NCI-H2196 (cell line): ENCODE measurements around the gene OR10S1.
"Not testable (repeated sequence)": the region's sequence is repeated elsewhere in the genome, so short reads cannot be mapped to it uniquely, and the experiment has no call there.

Experiments
- DNase-seq: peaks from one replicate; lab custom pipeline; 2025; ENCODE audit not compliant: unreplicated experiment; lab: John Stamatoyannopoulos, UW

OR10S1 gene, protein sequence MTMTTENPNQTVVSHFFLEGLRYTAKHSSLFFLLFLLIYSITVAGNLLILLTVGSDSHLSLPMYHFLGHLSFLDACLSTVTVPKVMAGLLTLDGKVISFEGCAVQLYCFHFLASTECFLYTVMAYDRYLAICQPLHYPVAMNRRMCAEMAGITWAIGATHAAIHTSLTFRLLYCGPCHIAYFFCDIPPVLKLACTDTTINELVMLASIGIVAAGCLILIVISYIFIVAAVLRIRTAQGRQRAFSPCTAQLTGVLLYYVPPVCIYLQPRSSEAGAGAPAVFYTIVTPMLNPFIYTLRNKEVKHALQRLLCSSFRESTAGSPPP

DNA sequence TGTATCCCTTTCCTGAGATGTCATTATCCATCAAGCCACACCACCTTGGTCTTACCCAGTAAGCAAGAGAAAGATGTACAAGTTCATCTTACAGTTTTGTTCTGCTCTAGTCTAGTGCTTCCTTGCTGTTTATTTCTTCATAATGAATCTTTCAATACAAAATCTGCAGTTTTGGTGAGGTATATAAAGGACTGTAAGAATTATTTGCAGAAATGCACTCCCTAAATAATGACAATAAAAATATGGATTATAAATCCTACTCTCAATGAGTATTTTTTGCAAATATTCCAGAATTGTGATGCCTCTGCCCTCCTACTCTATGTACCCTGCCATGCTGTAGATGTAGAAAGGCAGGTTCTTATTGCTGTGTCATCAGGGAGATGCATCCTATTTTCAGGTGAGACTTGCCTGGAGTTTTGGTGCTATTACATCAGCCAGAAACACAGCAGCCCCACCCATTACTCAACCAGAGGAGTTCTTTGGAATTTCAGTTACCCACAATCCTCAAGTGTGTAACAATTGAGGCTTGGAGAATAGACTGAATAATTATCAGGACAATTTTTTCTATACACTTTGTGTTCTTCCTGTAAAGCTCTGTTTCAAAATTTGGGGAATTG, at the start of gene OR10S1:
Gene OR10S1, minus strand, starts transcription at position 51 of the 617 bp plus-strand sequence. CDS start 117 bp downstream, outside the sequence.
- DNase-seq = no peak

DNA sequence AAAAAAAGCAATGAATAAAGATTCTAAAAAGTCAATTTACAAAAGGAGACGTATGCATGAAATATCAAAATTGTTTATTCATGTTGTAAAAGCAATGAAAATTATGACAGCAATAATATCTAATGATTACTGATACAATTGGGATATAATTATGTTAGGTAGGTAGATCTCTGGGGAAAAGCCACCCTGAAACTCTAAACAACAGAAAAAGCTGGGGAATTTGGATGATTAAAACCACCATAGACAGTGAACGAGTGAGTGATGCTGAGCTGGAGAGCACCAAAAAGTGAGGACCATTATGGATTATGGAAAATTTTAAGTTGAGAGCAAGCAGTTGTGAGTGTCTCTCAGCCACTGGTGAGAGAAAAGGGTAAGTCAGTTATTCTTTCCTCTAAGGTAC, 48.9 kb upstream of the OR10S1 start, which contains the start of gene OR10G8:
Gene OR10G8, plus strand, starts transcription at position 301 of the 400 bp plus-strand sequence. CDS start 2,825 bp downstream, outside the sequence.
- DNase-seq = no peak

DNA sequence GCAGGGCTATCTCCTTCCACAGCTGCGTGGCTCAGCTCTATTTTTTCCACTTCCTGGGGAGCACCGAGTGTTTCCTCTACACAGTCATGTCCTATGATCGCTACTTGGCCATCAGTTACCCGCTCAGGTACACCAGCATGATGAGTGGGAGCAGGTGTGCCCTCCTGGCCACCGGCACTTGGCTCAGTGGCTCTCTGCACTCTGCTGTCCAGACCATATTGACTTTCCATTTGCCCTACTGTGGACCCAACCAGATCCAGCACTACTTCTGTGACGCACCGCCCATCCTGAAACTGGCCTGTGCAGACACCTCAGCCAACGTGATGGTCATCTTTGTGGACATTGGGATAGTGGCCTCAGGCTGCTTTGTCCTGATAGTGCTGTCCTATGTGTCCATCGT, 38.3 kb upstream of the OR10S1 start:
- DNase-seq = not testable (repeated sequence)

DNA sequence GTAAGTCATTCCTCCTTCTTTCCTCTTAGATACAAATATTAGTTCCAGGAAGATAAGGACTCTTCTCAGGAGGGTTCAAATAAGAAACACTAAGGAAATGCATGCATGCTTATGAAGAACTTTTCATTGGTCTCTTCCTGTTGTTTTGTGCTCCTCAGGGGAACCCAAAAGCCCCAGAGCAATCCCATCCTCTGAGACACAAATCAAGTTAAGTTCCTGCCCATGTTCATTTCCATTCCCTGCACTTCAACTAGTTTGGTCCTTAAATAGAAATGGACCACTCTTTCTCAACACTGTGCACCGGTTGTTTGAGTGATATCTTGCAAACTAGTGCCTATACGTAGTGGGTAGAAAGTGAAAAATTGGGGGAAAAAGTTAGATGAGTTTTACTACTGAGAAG, 35.1 kb upstream of the OR10S1 start, which contains the start of gene OR10G4:
Gene OR10G4, plus strand, starts transcription at position 301 of the 400 bp plus-strand sequence. CDS start 2,578 bp downstream, outside the sequence.
- no peak for DNase-seq

DNA sequence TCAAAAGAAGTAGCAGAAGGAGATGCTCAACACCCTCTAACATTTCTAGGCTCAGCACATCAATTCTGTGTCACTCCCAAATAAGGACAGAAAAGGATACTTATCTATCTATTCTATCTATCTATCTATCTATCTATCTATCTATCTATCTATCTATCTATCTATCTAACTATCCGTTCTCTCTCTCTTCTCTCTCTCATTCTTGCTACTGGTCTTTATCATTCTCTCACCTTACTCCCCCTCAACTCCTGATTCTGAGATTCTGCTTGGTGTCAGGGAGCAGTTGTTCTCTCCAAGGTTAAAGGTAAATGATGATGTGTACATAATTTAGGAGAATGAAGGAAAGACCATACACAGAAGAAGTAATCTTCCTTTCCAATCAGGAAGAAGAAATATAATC, 17.5 kb upstream of the OR10S1 start, which contains the start of gene OR10G6:
Gene OR10G6, minus strand, starts transcription at position 43 of the 400 bp plus-strand sequence. Its CDS starts 0 bp downstream, at position 43.
- DNase-seq = no peak

DNA sequence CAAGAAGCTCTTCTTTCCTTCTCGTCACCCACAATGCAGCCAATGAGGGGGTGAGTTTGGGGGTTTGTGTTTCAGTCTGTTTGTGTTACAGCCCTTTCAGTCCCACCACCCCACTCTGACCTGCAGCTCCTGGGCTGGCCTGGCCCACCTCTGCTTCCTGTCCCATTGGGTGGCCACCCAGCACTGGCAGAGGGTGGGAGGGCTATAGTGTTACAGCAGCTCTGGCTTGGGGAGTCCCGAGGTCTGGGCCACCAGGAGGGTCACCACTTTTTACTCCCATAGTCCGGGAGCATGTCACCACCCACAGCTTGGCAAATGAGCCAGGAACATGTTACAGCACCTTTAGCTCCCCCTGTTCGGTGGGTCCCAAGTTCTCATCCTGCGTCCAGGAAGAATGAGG, 1.7 kb upstream of the OR10S1 start:
- no peak for DNase-seq

DNA sequence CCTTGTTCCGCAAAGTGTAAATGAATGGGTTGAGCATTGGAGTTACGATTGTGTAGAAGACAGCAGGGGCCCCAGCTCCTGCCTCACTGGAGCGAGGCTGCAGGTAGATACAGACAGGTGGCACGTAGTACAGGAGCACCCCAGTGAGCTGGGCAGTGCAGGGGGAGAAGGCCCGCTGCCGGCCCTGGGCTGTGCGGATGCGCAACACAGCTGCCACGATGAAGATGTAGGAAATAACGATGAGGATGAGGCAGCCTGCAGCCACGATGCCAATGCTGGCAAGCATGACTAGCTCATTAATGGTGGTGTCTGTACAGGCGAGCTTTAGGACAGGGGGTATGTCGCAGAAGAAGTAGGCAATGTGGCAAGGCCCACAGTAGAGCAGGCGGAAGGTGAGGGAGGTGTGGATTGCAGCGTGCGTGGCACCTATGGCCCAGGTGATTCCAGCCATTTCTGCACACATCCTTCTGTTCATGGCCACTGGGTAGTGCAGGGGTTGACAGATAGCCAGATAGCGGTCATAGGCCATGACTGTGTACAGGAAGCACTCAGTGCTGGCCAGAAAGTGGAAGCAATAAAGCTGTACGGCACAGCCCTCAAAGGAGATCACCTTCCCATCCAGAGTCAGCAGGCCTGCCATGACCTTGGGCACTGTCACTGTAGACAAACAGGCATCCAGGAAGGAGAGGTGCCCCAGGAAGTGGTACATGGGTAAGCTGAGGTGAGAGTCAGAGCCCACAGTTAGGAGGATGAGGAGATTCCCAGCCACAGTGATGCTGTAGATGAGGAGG, 616 bp downstream of the OR10S1 start:
- DNase-seq = no peak

DNA sequence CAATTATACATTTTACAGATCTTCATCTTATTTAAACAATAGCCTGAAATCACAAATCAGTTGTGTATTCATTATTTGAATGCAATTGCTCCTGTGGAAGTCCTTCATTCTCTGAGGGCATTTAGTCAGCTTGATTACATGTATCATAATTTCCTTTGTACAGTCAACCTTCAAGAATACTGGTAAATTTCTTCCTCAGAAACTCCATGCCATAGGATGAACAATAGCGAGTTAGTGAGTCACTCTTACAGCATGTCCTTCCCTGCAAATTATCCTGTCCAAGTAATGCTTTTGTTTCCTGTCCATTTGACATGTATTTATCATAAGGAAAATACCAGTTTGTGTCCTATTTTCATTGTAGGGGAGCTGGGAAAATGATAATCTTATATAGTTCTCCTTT, 3.8 kb downstream of the OR10S1 start:
- DNase-seq = no peak

DNA sequence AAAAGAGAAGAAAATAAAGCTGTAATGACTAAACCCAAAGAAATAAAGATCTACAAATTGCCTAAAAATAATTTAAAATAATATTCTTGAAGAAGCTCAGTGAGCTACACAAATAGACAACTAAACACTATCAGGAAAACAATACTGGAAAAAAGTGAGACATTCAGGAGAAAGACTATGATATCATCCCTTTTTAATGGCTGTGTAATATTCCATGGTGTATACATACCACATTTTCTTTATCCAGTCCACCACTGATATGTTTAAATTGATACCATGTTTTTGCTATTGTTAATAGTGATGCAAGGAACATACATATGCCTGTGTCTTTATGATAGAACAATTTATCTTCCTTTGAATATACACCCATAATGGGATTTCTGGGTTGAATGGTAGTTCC, 20.8 kb downstream of the OR10S1 start:
- no peak for DNase-seq

DNA sequence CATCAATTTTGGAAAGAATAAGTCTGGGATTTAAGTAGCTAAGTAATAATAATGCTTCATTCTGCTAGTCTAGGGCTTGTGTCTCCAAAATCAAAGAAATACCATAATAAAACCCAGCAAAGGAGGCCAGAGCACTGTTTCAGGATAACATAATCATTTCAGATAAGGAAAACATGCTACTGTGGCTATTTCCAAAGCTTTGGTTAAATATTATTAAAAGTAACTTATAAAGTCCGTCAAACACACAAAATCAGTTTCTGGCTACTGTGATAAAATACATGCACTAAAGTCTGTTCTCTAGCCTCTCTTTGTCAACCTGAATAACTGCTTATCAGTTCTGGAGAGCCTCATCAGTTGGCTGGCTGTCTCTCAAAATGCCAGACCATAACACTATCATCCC, 32.4 kb downstream of the OR10S1 start:
- no peak for DNase-seq

DNA sequence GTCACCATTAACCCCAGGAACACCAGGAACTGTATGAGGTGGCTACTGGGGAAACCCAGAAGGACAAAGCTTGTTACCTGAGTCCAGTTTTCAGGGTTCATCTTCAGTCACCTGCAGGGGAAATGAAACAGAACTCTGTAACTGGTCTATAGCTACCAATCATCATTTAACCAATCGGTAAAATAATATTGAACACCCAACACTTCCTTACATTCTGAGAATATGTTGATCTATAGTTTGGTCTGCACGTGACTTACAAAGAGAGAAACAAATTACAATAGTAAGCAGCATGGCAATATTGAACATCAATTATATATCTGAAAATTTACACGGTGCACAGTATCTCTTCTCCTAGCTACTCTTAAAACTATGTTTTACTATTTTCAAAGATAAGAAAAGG, 33.8 kb downstream of the OR10S1 start, which contains the start of gene OR6T1:
Gene OR6T1, minus strand, starts transcription at position 101 of the 400 bp plus-strand sequence. Its CDS starts 0 bp downstream, at position 101.
- no peak for DNase-seq

DNA sequence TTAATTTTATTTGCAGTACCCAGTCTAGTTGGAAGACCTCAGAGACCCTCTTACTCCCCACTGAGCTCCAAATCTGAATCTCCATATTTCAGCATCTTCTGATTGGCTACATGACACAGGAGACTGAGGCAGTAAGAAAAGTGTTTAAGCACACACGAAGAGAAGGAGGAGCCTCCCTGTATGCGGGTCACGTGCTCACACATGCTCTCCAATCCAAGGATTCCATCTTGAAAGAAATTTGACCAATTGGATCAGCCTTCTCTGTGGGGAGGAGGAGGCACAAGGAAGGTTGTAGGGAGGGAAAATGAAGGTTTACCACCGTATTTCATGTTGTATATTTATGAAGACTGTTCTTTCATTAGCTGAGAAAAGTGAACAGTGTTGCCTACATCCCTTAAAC, 35.2 kb downstream of the OR10S1 start:
- no peak for DNase-seq

DNA sequence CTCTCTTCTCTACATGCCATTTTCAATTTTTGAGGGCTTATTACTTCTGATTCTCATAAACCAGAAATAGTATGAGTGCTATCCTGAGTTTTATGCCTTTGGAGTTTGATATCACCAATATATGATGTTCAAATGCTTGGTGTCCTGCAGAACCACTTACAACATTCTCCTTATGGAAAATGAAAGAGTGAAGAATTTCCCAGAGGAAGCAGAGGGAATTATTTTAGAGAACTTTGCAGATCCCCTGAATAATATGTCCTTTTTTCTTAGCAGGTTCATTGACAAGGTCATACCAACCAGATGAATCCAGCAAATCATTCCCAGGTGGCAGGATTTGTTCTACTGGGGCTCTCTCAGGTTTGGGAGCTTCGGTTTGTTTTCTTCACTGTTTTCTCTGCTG, 38.3 kb downstream of the OR10S1 start, which contains the start of gene OR4D5:
Gene OR4D5, plus strand, starts transcription at position 301 of the 400 bp plus-strand sequence. Its CDS starts 0 bp downstream, at position 301.
- no peak for DNase-seq
